ENCODE results near the gene PEMT. TPM values are rescaled to one million over a fixed set of nuclear protein-coding genes. Genes with fewer than 3 reads are reported as not detected.

The PEMT gene, protein sequence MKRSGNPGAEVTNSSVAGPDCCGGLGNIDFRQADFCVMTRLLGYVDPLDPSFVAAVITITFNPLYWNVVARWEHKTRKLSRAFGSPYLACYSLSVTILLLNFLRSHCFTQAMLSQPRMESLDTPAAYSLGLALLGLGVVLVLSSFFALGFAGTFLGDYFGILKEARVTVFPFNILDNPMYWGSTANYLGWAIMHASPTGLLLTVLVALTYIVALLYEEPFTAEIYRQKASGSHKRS
- total RNA-seq, result 39.5 and 41.1 TPM in 2 replicates

DNA sequence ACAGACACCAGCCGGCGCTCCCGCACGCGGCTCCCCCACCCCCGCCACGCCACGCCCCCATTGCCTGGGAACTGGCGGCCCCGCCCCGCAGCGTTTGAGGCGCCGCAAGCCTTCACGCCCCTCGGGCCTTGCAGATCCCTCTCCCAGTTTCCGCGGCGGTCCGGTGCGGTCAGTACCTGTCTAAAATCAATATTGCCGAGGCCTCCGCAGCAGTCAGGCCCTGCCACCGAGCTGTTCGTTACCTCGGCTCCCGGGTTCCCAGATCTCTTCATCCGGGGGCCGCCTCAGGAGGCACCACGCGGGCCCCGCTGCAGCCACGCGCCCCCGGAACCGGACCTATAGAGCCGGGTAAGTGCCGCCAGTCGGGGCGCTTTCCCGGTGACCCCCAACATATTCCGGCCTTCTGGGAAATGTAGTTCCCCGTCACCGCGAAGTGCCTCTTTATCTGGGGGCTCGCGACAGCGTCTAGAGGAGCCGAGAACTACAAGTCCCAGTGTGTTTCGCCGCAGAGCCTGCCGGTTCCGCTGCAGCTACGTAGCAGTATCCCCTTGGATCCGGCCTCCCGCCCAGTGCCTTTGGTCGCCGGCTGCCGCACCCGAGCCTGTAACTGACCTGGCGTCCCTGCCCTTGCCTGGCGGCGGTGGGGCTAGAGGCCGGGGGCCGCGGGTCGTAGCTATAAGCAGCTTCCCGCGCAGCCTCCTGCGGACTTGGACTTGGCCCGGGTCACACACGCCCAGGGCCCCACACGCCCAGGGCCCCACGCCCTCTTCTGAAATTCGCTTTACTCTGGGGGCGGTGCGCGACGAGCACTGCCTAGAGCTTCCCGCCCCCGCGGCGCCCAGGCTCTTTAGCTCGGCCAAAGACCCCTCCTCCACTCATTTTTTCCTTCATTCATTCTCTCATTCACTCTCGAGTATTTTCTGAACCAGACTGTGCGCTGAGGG, at the start of gene PEMT:
Gene PEMT (minus strand): TSS at position 354 of the 944 bp plus-strand sequence. CDS start 82 bp downstream, at position 272.

DNA sequence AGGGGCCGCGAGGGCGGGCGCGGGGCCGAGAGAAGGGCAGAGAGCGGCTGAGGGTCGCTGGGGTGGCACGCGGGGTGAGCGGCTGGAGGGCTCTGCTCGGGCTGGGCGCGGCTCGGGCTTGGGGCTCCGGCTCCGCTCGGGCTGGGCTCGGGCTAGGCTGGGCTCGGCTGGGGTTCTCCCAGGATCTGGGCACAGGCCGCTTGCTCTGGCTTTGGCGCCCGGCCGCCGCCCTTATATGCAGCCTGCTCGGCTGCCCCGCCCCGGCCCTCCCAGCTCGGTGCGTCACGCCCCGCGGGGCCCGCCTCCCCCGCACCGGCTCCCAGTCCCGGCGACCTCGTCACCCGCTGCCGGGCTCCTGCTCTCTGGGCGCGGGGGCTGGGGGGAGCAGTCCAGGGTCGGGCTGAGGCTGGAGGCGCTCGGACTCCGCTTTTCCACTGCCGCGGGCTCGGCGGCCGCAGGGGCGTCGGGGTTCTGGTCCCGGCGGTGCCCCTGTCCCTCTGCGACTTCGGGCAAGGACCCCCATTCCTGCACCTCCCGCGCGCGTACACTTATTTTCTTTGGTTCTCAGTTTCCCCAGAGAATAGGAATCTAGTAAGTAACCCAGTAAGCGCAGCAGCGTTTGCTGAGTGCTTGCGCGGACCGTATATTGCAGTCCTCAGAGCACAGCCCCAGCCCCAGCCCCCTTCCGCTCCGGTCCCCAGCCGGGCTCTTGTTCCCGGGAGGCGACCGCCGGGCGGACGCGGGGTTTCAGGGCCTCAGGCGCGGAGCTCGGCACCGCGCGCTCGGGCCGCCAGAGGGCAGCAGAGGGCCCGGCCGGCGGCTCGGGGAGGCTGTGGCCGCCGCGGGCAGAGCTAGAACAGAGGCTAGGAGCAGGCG, 95.1 kb downstream of the PEMT start, which contains the start of gene RASD1:
Gene RASD1 (minus strand): TSS at position 207 of the 876 bp plus-strand sequence. CDS start 214 bp downstream, outside the sequence.

DNA sequence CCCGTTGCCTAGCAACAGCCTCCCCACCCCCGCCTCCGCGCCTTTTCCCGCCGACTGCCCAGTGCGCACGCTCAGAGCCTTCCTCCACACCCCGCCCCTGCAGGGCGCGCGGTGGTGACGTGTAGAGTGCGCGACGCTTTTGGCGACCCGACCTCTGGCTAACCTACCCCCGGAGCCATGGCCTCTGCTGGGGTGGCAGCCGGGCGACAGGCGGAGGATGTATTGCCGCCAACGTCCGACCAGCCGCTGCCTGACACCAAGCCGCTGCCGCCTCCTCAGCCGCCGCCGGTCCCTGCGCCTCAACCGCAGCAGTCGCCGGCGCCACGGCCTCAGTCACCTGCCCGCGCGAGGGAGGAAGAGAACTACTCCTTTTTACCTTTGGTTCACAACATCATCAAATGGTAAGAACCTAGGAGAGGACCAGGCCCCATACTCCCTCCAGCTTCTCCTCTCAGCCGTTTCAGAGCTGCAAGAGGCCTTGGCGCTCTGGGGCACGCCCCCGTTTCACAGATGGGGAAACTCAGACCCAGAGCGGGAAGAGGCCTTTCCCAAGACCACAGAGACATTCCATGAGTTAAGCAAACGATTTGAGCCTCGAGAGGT, 114.5 kb downstream of the PEMT start, which contains the start of gene MED9:
Gene MED9 (plus strand): TSS at position 136 of the 603 bp plus-strand sequence. CDS start 42 bp downstream, at position 178.

Other genes starting within 250 kb of the PEMT start
- 7.0 and 13.2 TPM in 2 replicates for gene MED9, start 114.7 kb downstream of the PEMT start, total RNA-seq
- 3.6 TPM in 1 of 2 replicates, not detected in the other for gene RASD1, start 95.3 kb downstream of the PEMT start, total RNA-seq
- 11.1 and 19.6 TPM in 2 replicates for gene RAI1, start 89.8 kb upstream of the PEMT start, total RNA-seq
- 57.8 and 123 TPM in 2 replicates for gene SREBF1, start 245.3 kb upstream of the PEMT start, total RNA-seq

Measured in tracheal epithelial cell (primary cell).